GM18867 (cell line): ENCODE data around the gene LRP5.

Experiments used
- ATAC-seq: cut with Tn5 transposase; IDR thresholded peaks from one replicate; pipeline ENCODE4 v1.9.1; 2021; ENCODE audit warnings: mild to moderate bottlenecking, moderate library complexity; ENCODE audit not compliant: unreplicated experiment

The LRP5 gene

GRCh38 chr11:68308068-68308467, 4.3 kb upstream of the LRP5 start:
- ATAC-seq, result no peak

- no peak for ATAC-seq
These were observed 2.7 kb upstream of the LRP5 start for GRCh38 chr11:68309621-68310185.

- no peak for ATAC-seq
These were observed 953 bp upstream of the LRP5 start for GRCh38 chr11:68311160-68312116.

GRCh38 chr11:68312780-68313573, 586 bp downstream of the LRP5 start:
- ATAC-seq, result no peak

GRCh38 chr11:68313574-68314202, 1.3 kb downstream of the LRP5 start:
- no peak for ATAC-seq

- ATAC-seq, result no peak
These were observed 2.1 kb downstream of the LRP5 start for GRCh38 chr11:68314203-68315170.

- ATAC-seq, result no peak
These were observed 3.0 kb downstream of the LRP5 start for GRCh38 chr11:68315171-68315920.

GRCh38 chr11:68317147-68317785, 4.9 kb downstream of the LRP5 start:
- ATAC-seq, result no peak

- ATAC-seq, result no peak
These were observed 9.1 kb downstream of the LRP5 start for GRCh38 chr11:68321293-68322051.

- no peak for ATAC-seq
These were observed 9.7 kb downstream of the LRP5 start for GRCh38 chr11:68322052-68322430.

- ATAC-seq, result no peak
These were observed 11.8 kb downstream of the LRP5 start for GRCh38 chr11:68324241-68324640.

GRCh38 chr11:68324695-68325094, 12.3 kb downstream of the LRP5 start:
- no peak for ATAC-seq

GRCh38 chr11:68325183-68325906, 13.0 kb downstream of the LRP5 start:
- no peak for ATAC-seq

- ATAC-seq, result no peak
These were observed 13.5 kb downstream of the LRP5 start for GRCh38 chr11:68325907-68326220.

- ATAC-seq, result no peak
These were observed 14.2 kb downstream of the LRP5 start for GRCh38 chr11:68326334-68327215.

GRCh38 chr11:68327586-68328370, 15.4 kb downstream of the LRP5 start:
- ATAC-seq, result no peak
